SJCRH30 (cell line): Measurements from ENCODE around the gene CD200R1L. TPM values are rescaled to one million over a fixed set of nuclear protein-coding genes. Genes with fewer than 3 reads are reported as not detected.
"Not testable (repeated sequence)": the region's sequence is repeated elsewhere in the genome, so short reads cannot be mapped to it uniquely, and the experiment has no call there.

ENCODE experiments used
- DNase-seq, 2 experiments: peaks; one replicate each; pipeline ENCODE4 v3.0.0-alpha.2; 2015 to 2020
- H3K27ac ChIP-seq: fragments of 250-450 bp; sonication (Bioruptor Pico); 2 replicates; pipeline ENCODE4 v1.5.1; 2020; ENCODE audit warnings: mild to moderate bottlenecking, moderate library complexity
- H3K27me3 ChIP-seq: fragments of 250-450 bp; sonication (Bioruptor Pico); 2 replicates; pipeline ENCODE4 v1.5.1; 2020; ENCODE audit warnings: mild to moderate bottlenecking, moderate library complexity
- H3K36me3 ChIP-seq: fragments of 250-450 bp; sonication (Bioruptor Pico); 2 replicates; pipeline ENCODE4 v1.5.1; 2020; ENCODE audit warnings: mild to moderate bottlenecking, moderate library complexity
- H3K4me1 ChIP-seq: fragments of 250-450 bp; sonication (Bioruptor Pico); 2 replicates; pipeline ENCODE4 v1.5.1; 2020; ENCODE audit warnings: mild to moderate bottlenecking, moderate library complexity
- H3K4me3 ChIP-seq: fragments of 250-450 bp; sonication (Bioruptor Pico); 2 replicates; pipeline ENCODE4 v1.5.1; 2020; ENCODE audit warnings: mild to moderate bottlenecking, moderate library complexity
- H3K9me3 ChIP-seq: fragments of 250-450 bp; sonication (Bioruptor Pico); replicated peaks from 2 replicates; pipeline ENCODE4 v1.5.1; 2020; ENCODE audit warnings: mild to moderate bottlenecking, moderate library complexity
- total RNA-seq: library from RNA; depleted of rRNA; stranded (reverse); fragments of >200 nt; shearing (Covaris generic); gene quantifications from 2 replicates; pipeline ENCODE4 v1.2.3, GENCODE V29; 2014

Gene CD200R1L
- total RNA-seq, 1 experiment from 2014 or later = not detected

DNA sequence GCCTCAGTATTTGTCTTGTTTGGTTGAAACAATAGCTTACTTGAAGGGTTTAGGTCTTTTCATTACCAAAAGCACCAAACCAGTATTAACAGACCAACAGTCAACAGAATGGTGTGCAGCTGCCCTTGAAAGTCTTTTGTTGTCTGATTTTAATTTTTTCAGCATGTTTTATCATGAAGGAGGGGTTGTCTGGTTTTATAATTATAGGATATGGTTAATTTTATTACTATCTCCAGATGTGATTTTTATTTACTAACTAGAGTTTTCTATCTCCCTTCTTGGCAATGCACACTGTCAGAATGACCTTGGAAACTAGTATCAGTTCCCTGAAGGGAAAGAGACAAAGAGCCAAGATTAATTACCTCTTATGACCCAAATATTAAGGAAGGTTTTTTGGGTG, 9.2 kb upstream of the CD200R1L start:
- no peak for DNase-seq
- Histone ChIP-seq H3K36me3 (no peaks in the 10 kb centered on the region), H3K4me1 (no peaks in the 10 kb centered on the region), H3K27ac (no peak overlapping the region), H3K27me3 (no peaks in the 10 kb centered on the region), H3K9me3 (peaks cover 5% of the 10 kb centered on the region), H3K4me3 (no peak overlapping the region)

DNA sequence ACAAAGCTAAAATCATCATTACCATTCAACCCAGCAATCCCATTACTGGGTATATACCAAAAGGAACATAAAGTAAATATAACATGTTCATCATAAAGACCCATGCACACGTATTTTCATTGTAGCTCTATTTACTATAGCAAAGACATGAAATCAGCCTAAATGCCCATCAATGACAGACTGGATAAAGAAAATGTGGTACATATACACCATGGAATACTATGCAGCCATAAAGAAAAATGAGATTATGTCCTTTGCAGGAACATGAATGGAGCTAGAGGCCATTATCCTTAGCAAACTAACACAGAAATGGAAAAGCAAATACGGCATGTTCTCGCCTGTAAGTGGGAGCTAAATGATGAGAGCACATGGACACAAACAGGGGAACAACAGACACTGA, 8.4 kb upstream of the CD200R1L start:
- H3K4me3 ChIP-seq, H3K4me1 ChIP-seq, H3K27me3 ChIP-seq, DNase-seq, H3K27ac ChIP-seq, H3K36me3 ChIP-seq, H3K9me3 ChIP-seq: not testable (repeated sequence)

DNA sequence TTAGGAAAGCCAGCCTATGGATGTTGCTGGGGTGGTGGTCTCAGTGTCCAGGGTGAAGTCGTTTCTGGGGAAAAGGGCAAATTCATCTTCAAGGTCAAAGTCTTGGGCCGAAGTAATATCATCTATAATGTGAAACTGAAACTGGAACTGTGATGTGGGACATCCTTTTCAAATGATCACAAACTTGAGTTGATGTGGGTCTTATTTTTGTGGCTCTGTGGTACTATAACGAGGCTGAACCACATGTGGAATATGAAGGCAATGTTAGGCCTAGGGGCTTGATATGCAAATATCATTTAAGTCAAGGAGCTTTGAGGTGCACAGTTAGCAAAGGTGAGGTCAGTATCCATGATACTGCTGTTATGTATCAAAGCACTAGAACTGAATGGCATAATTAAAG, 1.5 kb upstream of the CD200R1L start:
- DNase-seq = no peak
- Histone ChIP-seq H3K9me3 (no peaks in the 10 kb centered on the region; the same call in none of the 2 replicates), H3K27ac (no peak overlapping the region), H3K36me3 (no peaks in the 10 kb centered on the region), H3K27me3 (no peaks in the 10 kb centered on the region; the same call in 1 of the 2 replicates), H3K4me3 (no peak overlapping the region), H3K4me1 (no peaks in the 10 kb centered on the region)

- H3K36me3 ChIP-seq = no peaks in the 10 kb centered on the region
- no peak overlapping the region for H3K4me3 ChIP-seq
- H3K27me3 ChIP-seq = no peaks in the 10 kb centered on the region; the same call in 1 of the 2 replicates
- no peak for DNase-seq
- no peaks in the 10 kb centered on the region; the same call in none of the 2 replicates for H3K9me3 ChIP-seq
- H3K27ac ChIP-seq = no peak overlapping the region
- no peaks in the 10 kb centered on the region for H3K4me1 ChIP-seq
These were observed 1.0 kb upstream of the CD200R1L start for GRCh38 chr3:112847692-112848091.

GRCh38 chr3:112845772-112846171, 892 bp downstream of the CD200R1L start:
- Histone ChIP-seq H3K4me3 (no peak overlapping the region), H3K36me3 (no peaks in the 10 kb centered on the region), H3K9me3 (no peaks in the 10 kb centered on the region; the same call in 1 of the 2 replicates), H3K27ac (no peak overlapping the region), H3K4me1 (no peaks in the 10 kb centered on the region), H3K27me3 (no peaks in the 10 kb centered on the region; the same call in 1 of the 2 replicates)
- no peak for DNase-seq

DNA sequence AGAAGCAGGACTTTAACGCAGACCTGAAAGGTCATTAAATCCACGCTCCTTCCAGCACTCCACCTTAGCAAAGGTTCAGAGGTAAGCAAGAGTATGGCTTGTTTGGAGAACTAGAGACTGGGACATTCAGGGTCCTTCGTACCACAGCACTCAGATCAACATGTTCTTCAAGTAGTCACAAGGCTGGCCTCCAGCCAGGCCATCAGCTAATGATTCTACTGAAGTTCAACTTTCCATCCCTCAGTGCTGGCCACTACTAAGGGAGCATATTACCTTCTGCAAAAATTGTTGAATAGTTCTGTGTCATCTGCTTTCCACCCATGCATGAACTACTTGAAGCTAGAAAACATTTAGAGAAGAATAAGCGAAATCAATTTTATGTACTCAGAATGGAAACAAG, 17.6 kb downstream of the CD200R1L start:
- no peak overlapping the region for H3K4me3 ChIP-seq
- H3K27me3 ChIP-seq = no peaks in the 10 kb centered on the region
- no peaks in the 10 kb centered on the region for H3K4me1 ChIP-seq
- no peak for DNase-seq
- no peaks in the 10 kb centered on the region for H3K36me3 ChIP-seq
- H3K9me3 ChIP-seq = no peaks in the 10 kb centered on the region; the same call in 1 of the 2 replicates
- no peak overlapping the region for H3K27ac ChIP-seq

- H3K4me1 ChIP-seq = peaks cover 8% of the 10 kb centered on the region; the same call in 1 of the 2 replicates
- H3K9me3 ChIP-seq = peaks cover 4% of the 10 kb centered on the region; the same call in 1 of the 2 replicates
- DNase-seq = peak in 1 of 2 experiments; percentile 40
- H3K27me3 ChIP-seq = no peaks in the 10 kb centered on the region
- no peaks in the 10 kb centered on the region for H3K36me3 ChIP-seq
- H3K4me3 ChIP-seq = no peak overlapping the region
- H3K27ac ChIP-seq = no peak overlapping the region
These were observed 24.3 kb downstream of the CD200R1L start for GRCh38 chr3:112822064-112823055.

DNA sequence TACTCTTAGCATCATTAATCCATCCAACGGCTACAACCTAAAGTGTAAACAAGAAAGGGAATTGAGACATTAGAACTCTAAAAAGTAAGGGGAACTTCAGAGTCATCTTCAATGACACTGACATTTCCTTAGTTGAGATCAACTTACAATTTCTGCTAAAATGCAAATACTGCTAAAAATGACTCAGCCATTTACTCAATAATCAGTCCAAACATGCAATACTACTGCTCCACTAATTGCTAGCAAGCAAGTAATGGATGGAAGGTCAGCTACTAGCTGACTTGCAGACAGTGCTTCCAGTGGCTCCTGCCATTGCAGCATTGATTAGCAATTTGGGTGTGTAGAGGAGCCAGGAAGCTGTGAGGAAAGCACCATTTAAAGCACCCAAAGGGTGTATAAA, 28.4 kb downstream of the CD200R1L start:
- peaks cover 21% of the 10 kb centered on the region for H3K4me1 ChIP-seq
- no peaks in the 10 kb centered on the region for H3K36me3 ChIP-seq
- no peak overlapping the region for H3K4me3 ChIP-seq
- no peaks in the 10 kb centered on the region for H3K27me3 ChIP-seq
- no peak overlapping the region for H3K27ac ChIP-seq
- peaks cover 7% of the 10 kb centered on the region; the same call in 1 of the 2 replicates for H3K9me3 ChIP-seq
- DNase-seq = no peak

- peaks cover 21% of the 10 kb centered on the region for H3K4me1 ChIP-seq
- no peaks in the 10 kb centered on the region for H3K36me3 ChIP-seq
- no peak for DNase-seq
- no peak overlapping the region for H3K4me3 ChIP-seq
- H3K9me3 ChIP-seq = peaks cover 7% of the 10 kb centered on the region; the same call in 1 of the 2 replicates
- H3K27ac ChIP-seq = no peak overlapping the region
- no peaks in the 10 kb centered on the region for H3K27me3 ChIP-seq
These were observed 28.9 kb downstream of the CD200R1L start for GRCh38 chr3:112817797-112818196.

GRCh38 chr3:112817271-112817670, 29.4 kb downstream of the CD200R1L start:
- no peaks in the 10 kb centered on the region for H3K27me3 ChIP-seq
- peaks cover 18% of the 10 kb centered on the region for H3K4me1 ChIP-seq
- peaks cover 7% of the 10 kb centered on the region; the same call in 1 of the 2 replicates for H3K9me3 ChIP-seq
- H3K27ac ChIP-seq = no peak overlapping the region
- no peaks in the 10 kb centered on the region for H3K36me3 ChIP-seq
- DNase-seq = no peak
- H3K4me3 ChIP-seq = no peak overlapping the region

GRCh38 chr3:112815981-112816380, 30.7 kb downstream of the CD200R1L start:
- Histone ChIP-seq H3K36me3 (no peaks in the 10 kb centered on the region), H3K27ac (no peak overlapping the region), H3K27me3 (no peaks in the 10 kb centered on the region), H3K4me1 (peaks cover 26% of the 10 kb centered on the region), H3K9me3 (peaks cover 7% of the 10 kb centered on the region; the same call in 1 of the 2 replicates), H3K4me3 (no peak overlapping the region)
- no peak for DNase-seq

DNA sequence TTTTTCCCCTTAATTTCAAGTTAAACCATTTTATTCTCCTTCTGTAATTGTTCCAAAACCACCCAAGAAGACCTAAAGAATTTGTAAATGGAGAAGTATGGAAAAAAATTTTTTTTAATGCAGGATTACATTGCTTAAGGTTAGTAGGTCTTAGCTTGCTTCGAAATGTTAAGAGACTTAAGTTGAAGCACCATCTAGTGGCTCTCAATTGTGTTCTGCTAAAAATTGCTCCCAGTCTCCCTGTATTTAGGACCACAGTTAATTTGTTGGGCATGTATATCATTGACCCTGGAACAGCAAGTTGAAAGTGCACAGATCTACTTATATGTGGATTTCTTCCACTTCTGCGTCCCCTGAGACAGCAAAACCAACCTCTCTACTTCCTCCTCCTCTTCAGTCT, 32.4 kb downstream of the CD200R1L start:
- Histone ChIP-seq H3K9me3 (peaks cover 7% of the 10 kb centered on the region; the same call in 1 of the 2 replicates), H3K4me1 (peaks cover 32% of the 10 kb centered on the region), H3K27ac (no peak overlapping the region), H3K4me3 (no peak overlapping the region), H3K36me3 (no peaks in the 10 kb centered on the region), H3K27me3 (no peaks in the 10 kb centered on the region)
- DNase-seq = peak in 1 of 2 experiments; percentile 40

DNA sequence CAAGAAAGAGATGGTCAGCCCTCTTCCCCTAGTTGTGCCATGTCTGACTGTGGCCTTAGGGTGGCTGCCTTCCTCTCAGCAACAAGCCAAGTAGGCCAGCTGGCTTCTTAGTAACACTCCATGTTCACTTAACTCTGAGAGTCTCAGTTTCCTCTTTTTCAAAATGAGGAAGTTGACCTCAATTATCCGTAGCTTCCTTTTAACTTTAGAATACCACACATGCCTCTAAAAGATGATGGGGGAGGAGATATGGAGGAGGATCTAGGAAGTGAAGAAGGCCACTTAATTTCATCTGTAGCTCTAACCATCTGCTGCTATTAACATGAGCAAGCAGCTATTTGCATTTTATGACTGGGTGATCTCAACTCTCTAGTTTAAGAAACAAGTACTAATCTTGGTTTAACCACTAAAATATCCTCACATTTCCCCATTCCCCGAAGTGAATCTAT, 32.9 kb downstream of the CD200R1L start:
- Histone ChIP-seq H3K4me3 (no peak overlapping the region), H3K4me1 (peaks cover 32% of the 10 kb centered on the region), H3K27me3 (no peaks in the 10 kb centered on the region), H3K36me3 (no peaks in the 10 kb centered on the region), H3K9me3 (peaks cover 4% of the 10 kb centered on the region; the same call in 1 of the 2 replicates), H3K27ac (no peak overlapping the region)
- DNase-seq = no peak

- Histone ChIP-seq H3K4me3 (no peak overlapping the region), H3K4me1 (peaks cover 32% of the 10 kb centered on the region), H3K9me3 (peaks cover 4% of the 10 kb centered on the region; the same call in 1 of the 2 replicates), H3K27ac (no peak overlapping the region), H3K36me3 (no peaks in the 10 kb centered on the region), H3K27me3 (no peaks in the 10 kb centered on the region)
- no peak for DNase-seq
These were observed 33.6 kb downstream of the CD200R1L start for GRCh38 chr3:112813016-112813415.
